K562 (cell line): Measurements from ENCODE around the gene LIMK1. TPM values are rescaled to one million over a fixed set of nuclear protein-coding genes. Genes with fewer than 3 reads are reported as not detected.

Experiments used
- DNMT1 ChIP-seq: fragments of 450-650 bp; IDR thresholded peaks from 2 replicates; pipeline ENCODE4 v1.6.1; 2016; ENCODE audit warnings: antibody characterized with exemption, mild to moderate bottlenecking
- SMARCA4 ChIP-seq: fragments of 450-650 bp; IDR thresholded peaks from 2 replicates; pipeline ENCODE4 v1.6.1; 2016
- ZNF780A ChIP-seq: fragments of 250-450 bp; sonication (Bioruptor Pico); IDR thresholded peaks from 2 replicates; pipeline ENCODE4 v1.5.0; 2021; ENCODE audit warnings: mild to moderate bottlenecking
- polyA plus RNA-seq, 8 experiments: library from polyadenylated mRNA; depleted of rRNA in 4 of 8; stranded (reverse) in 5 of 8; unstranded in 3 of 8; fragments of >200 nt; fragmentation: Nextera tagmentation in 2 of 8; fragmentation: Illumina TruSeq in 1 of 8; extraction: Ambion mirVana in 2 of 8; extraction: Trizol in 1 of 8; gene quantifications; 2 replicates each; pipeline versions ENCODE4 v1.2.1 to v1.2.3, GENCODE V29; 2011 to 2014; ENCODE audit warnings: inconsistent platforms in 1 of 8, missing spikeins in 1 of 8
- total RNA-seq, 7 experiments: library from RNA; depleted of rRNA in 6 of 7; stranded (reverse); fragments of >200 nt in 6 of 7; fragmentation: Illumina TruSeq in 2 of 7; extraction: Trizol in 2 of 7; gene quantifications; 2 replicates each; pipeline versions ENCODE4 v1.2.1 to v1.2.3, GENCODE V29; 2011 to 2021; ENCODE audit warnings: low replicate concordance in 1 of 7
- TF ChIP-seq, protein P1 (sequence below): fragments of 450-650 bp; IDR thresholded peaks from 2 replicates; pipeline ENCODE4 v1.6.1; 2017; ENCODE audit warnings: antibody characterized with exemption, mild to moderate bottlenecking
- TF ChIP-seq, protein P2 (sequence below): sonication (generic); formaldehyde crosslinking; IDR thresholded peaks from 2 replicates; pipeline ENCODE4 v1.9.0; 2022; ENCODE audit warnings: mild to moderate bottlenecking, missing genetic modification reagents

LIMK1 gene
- total and polyA plus RNA-seq, 9 of the 15 experiments (the other 6 are each of a cell fraction or from before 2014, with no cell fraction given), result 0.14 to 30.0 (median 15.9) TPM

DNA sequence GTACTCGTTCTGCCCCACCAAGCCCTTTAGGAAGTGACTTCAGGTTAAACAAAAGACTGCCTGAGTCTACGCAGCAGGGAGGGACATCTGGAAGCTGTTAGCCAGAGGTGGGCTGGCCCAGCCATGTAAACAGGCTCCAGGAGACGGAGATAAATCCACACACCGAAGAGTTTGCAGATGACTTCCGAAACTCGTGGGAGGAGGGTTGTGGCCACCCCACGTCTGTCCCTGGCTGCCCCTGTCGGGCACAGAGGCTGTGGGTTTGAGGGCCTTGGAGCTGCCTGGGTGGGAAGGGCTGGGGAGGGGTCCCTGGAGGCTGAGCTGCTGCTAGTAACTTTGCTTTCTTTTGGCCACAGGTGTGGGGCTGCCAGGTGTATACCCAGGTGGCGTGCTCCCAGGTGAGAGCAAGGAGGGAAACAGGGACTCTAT is 40.1 kb upstream of the LIMK1 start (continued):
- TF ChIP-seq, protein P1, sequence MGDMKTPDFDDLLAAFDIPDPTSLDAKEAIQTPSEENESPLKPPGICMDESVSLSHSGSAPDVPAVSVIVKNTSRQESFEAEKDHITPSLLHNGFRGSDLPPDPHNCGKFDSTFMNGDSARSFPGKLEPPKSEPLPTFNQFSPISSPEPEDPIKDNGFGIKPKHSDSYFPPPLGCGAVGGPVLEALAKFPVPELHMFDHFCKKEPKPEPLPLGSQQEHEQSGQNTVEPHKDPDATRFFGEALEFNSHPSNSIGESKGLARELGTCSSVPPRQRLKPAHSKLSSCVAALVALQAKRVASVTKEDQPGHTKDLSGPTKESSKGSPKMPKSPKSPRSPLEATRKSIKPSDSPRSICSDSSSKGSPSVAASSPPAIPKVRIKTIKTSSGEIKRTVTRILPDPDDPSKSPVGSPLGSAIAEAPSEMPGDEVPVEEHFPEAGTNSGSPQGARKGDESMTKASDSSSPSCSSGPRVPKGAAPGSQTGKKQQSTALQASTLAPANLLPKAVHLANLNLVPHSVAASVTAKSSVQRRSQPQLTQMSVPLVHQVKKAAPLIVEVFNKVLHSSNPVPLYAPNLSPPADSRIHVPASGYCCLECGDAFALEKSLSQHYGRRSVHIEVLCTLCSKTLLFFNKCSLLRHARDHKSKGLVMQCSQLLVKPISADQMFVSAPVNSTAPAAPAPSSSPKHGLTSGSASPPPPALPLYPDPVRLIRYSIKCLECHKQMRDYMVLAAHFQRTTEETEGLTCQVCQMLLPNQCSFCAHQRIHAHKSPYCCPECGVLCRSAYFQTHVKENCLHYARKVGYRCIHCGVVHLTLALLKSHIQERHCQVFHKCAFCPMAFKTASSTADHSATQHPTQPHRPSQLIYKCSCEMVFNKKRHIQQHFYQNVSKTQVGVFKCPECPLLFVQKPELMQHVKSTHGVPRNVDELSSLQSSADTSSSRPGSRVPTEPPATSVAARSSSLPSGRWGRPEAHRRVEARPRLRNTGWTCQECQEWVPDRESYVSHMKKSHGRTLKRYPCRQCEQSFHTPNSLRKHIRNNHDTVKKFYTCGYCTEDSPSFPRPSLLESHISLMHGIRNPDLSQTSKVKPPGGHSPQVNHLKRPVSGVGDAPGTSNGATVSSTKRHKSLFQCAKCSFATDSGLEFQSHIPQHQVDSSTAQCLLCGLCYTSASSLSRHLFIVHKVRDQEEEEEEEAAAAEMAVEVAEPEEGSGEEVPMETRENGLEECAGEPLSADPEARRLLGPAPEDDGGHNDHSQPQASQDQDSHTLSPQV, result no peak
- no peak for TF ChIP-seq SMARCA4
- no peak for TF ChIP-seq DNMT1
- TF ChIP-seq, protein P2, sequence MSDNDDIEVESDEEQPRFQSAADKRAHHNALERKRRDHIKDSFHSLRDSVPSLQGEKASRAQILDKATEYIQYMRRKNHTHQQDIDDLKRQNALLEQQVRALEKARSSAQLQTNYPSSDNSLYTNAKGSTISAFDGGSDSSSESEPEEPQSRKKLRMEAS, result no peak
- TF ChIP-seq ZNF780A (CRISPR knock-in tag), result no peak
